Fibroblast of lung (primary cell): ENCODE data around the gene RALY. TPM values are rescaled to one million over a fixed set of nuclear protein-coding genes. Genes with fewer than 3 reads are reported as not detected.
A peak's percentile ranks its signal among the peaks of the same experiment; 100 is the strongest.

Experiments
- DNase-seq, 2 donors: peaks; one replicate each; pipeline versions ENCODE4 v3.0.0 to v3.0.0-alpha.2; 2010; ENCODE audit warnings: low read depth in 2 of 2
- H2AFZ ChIP-seq: 2 replicates; pipeline ENCODE4 v1.5.1; 2012; ENCODE audit warnings: low read length, control low read depth, inconsistent platforms
- H3K27ac ChIP-seq: 2 replicates; pipeline ENCODE4 v1.5.1; 2011; ENCODE audit warnings: low read length, control low read depth; ENCODE audit not compliant: insufficient read depth
- H3K27me3 ChIP-seq: 2 replicates; pipeline ENCODE4 v1.5.1; 2011; ENCODE audit warnings: mild to moderate bottlenecking, low read length; ENCODE audit not compliant: control insufficient read depth, insufficient read depth
- H3K36me3 ChIP-seq: 2 replicates; pipeline ENCODE4 v1.5.1; 2011; ENCODE audit warnings: low read length; ENCODE audit not compliant: control insufficient read depth, insufficient read depth
- H3K4me1 ChIP-seq: 2 replicates; pipeline ENCODE4 v1.5.1; 2011; ENCODE audit warnings: low read length; ENCODE audit not compliant: control insufficient read depth, insufficient read depth; ENCODE audit errors: extremely low read depth
- H3K4me2 ChIP-seq: 2 replicates; pipeline ENCODE4 v1.5.1; 2011; ENCODE audit warnings: low read length, control low read depth; ENCODE audit not compliant: insufficient read depth; ENCODE audit errors: extremely low read depth
- H3K4me3 ChIP-seq, 4 experiments: fragments of 200-600 bp in 1 of 4; sonication (generic) in 1 of 4; replicated peaks in 1 of 4; 2 replicates each; pipeline ENCODE4 v1.5.1; 2011 to 2016; ENCODE audit warnings: low read length in 4 of 4, low read depth in 3 of 4, mild to moderate bottlenecking in 3 of 4, control low read depth in 2 of 4, inconsistent platforms in 1 of 4, mixed read lengths in 1 of 4; ENCODE audit not compliant: insufficient read depth in 1 of 4; ENCODE audit errors: control extremely low read depth in 1 of 4
- H3K79me2 ChIP-seq: 2 replicates; pipeline ENCODE4 v1.5.1; 2012; ENCODE audit warnings: mild to moderate bottlenecking, low read length, inconsistent platforms; ENCODE audit not compliant: control insufficient read depth, insufficient read depth
- H3K9ac ChIP-seq: 2 replicates; pipeline ENCODE4 v1.5.1; 2011; ENCODE audit warnings: mild to moderate bottlenecking, low read length, control low read depth; ENCODE audit not compliant: insufficient read depth
- H3K9me3 ChIP-seq: 2 replicates; pipeline ENCODE4 v1.5.1; 2012; ENCODE audit warnings: low read depth, low read length; ENCODE audit not compliant: control insufficient read depth, insufficient read depth
- H4K20me1 ChIP-seq: 2 replicates; pipeline ENCODE4 v1.5.1; 2011; ENCODE audit warnings: low read length; ENCODE audit not compliant: control insufficient read depth, insufficient read depth; ENCODE audit errors: extremely low read depth
- EZH2 ChIP-seq: IDR thresholded peaks from 2 replicates; pipeline ENCODE4 v1.5.1; 2012; ENCODE audit warnings: low read length, control low read depth, mild to moderate bottlenecking; ENCODE audit errors: missing control alignments
- polyA plus RNA-seq, 2 donors: library from polyadenylated mRNA; depleted of rRNA in 1 of 2; stranded (reverse) in 1 of 2; unstranded in 1 of 2; fragments of >200 nt; gene quantifications; 2 replicates each; pipeline ENCODE4 v1.2.1, GENCODE V29; 2011 to 2012; ENCODE audit warnings: missing spikeins in 1 of 2
- total RNA-seq: library from RNA; depleted of rRNA; stranded (reverse); fragments of >200 nt; gene quantifications from 2 replicates; pipeline ENCODE4 v1.2.1, GENCODE V29; 2014
- TF ChIP-seq, protein P1 (sequence below), 2 donors: IDR thresholded peaks in 1 of 2; conservative IDR thresholded peaks in 1 of 2; 1 replicate in 1 of 2; 2 replicates in 1 of 2; pipeline ENCODE4 v1.5.1; 2011 to 2012; ENCODE audit warnings: low read length in 2 of 2, control low read depth in 1 of 2, inconsistent platforms in 1 of 2, low read depth in 1 of 2, mild to moderate bottlenecking in 1 of 2

RALY gene
- total and polyA plus RNA-seq, 2 donors (not counting 1 experiment from before 2014, with no cell fraction given): 54.5 to 57.1 TPM

DNA sequence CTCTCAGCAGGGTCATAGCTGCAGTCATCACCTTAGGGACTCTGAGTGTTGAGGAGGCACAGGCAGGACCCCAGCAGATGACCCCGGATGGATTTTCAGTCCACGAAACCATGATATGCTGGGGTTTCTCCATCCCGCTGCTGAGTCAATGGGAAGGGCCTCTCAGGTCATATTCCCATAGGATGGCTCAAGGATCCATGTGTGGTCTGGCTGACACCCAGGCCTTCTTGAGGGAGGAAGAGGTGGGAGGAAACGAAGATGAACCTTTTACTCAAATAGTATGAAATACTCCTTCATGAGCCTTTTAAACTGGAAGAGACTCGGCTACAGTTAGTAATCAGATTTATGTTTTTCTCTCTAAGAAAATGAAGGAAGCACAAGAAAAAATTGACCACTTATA lies 10.3 kb upstream of the RALY start:
- H3K27me3 ChIP-seq: peaks cover 16% of the 10 kb centered on the region
- no peak overlapping the region for H3K4me2 ChIP-seq
- no peaks in the 10 kb centered on the region for H3K4me1 ChIP-seq
- H2AFZ ChIP-seq: no peak overlapping the region
- TF ChIP-seq, protein P1, sequence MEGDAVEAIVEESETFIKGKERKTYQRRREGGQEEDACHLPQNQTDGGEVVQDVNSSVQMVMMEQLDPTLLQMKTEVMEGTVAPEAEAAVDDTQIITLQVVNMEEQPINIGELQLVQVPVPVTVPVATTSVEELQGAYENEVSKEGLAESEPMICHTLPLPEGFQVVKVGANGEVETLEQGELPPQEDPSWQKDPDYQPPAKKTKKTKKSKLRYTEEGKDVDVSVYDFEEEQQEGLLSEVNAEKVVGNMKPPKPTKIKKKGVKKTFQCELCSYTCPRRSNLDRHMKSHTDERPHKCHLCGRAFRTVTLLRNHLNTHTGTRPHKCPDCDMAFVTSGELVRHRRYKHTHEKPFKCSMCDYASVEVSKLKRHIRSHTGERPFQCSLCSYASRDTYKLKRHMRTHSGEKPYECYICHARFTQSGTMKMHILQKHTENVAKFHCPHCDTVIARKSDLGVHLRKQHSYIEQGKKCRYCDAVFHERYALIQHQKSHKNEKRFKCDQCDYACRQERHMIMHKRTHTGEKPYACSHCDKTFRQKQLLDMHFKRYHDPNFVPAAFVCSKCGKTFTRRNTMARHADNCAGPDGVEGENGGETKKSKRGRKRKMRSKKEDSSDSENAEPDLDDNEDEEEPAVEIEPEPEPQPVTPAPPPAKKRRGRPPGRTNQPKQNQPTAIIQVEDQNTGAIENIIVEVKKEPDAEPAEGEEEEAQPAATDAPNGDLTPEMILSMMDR (conservative IDR thresholded peaks at IDR 0.05 in 1 of 2, IDR thresholded peaks at IDR 0.05 in 1 of 2; ENCODE audit: low read depth in 1 of 2, low read length in 2 of 2): no peak
- no peak for TF ChIP-seq EZH2
- H3K9ac ChIP-seq: no peak overlapping the region
- H4K20me1 ChIP-seq: no peaks in the 10 kb centered on the region
- peak in 1 of 2 donors; percentile 11 for DNase-seq
- H3K36me3 ChIP-seq: no peaks in the 10 kb centered on the region
- H3K27ac ChIP-seq: no peak overlapping the region
- no peak overlapping the region for H3K4me3 ChIP-seq
- no peaks in the 10 kb centered on the region for H3K9me3 ChIP-seq
- H3K79me2 ChIP-seq: no peaks in the 10 kb centered on the region

DNA sequence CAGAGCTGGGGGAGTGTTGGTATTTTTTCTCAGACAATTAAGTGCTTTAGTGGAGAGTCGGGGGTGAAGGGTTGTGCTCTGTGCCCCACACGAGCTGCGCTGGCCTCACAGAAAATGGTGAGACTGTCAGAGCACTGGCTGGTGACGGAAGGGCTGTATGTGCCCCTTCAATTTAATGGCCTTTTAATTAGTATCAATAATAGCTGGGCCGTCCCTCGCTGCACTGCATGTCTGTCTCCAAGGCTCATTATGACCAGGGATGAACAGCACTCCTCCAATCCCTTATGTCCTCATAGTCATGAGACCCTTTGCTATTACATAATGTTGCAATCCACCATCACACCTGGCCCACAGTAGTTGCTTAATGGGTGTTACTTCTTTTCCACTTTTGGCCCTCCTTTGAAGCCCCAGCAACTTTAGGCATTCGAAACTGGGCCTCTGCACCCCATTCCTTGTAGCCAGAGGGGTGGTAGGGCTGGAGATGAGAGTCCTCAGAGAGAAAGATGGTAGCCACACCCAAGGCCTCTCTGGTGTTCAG lies 9.5 kb upstream of the RALY start:
- no peak for TF ChIP-seq EZH2
- TF ChIP-seq, protein P1 (conservative IDR thresholded peaks at IDR 0.05 in 1 of 2, IDR thresholded peaks at IDR 0.05 in 1 of 2; ENCODE audit: low read depth in 1 of 2, low read length in 2 of 2): no peak
- no peaks in the 10 kb centered on the region for H4K20me1 ChIP-seq
- no peak overlapping the region for H3K27ac ChIP-seq

DNA sequence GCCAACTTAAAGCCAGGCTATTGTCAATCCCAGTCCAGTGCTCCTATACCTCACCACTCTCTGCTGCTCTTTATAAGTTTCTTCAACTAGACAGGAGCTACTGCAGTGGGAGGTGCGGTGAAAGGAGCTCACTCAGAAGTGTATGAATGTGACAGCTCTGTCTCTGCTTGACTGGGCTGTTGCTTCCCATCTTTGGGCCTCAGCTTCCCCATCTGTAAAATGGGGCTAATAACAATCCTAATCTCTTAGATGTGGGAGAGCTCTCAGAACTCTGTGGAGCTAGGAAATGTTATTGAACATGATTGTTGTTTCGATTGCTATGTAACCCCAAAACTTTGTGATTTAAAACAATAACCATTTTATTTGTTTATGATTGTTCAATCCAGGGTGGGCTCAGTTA lies 8.4 kb upstream of the RALY start:
- Histone ChIP-seq H3K9ac (no peak overlapping the region), H3K36me3 (no peaks in the 10 kb centered on the region), H4K20me1 (no peaks in the 10 kb centered on the region), H2AFZ (no peak overlapping the region), H3K27ac (no peak overlapping the region), H3K4me3 (no peak overlapping the region), H3K27me3 (peaks cover 12% of the 10 kb centered on the region), H3K79me2 (no peaks in the 10 kb centered on the region), H3K9me3 (no peaks in the 10 kb centered on the region), H3K4me2 (no peak overlapping the region), H3K4me1 (no peaks in the 10 kb centered on the region)
- no peak for DNase-seq
- TF ChIP-seq EZH2: no peak
- TF ChIP-seq, protein P1 (conservative IDR thresholded peaks at IDR 0.05 in 1 of 2, IDR thresholded peaks at IDR 0.05 in 1 of 2; ENCODE audit: low read depth in 1 of 2, low read length in 2 of 2): no peak

More for the DNA sequence above, 9.5 kb upstream of the RALY start:
- Histone ChIP-seq H3K27me3 (peaks cover 14% of the 10 kb centered on the region), H3K9me3 (no peaks in the 10 kb centered on the region), H3K4me1 (no peaks in the 10 kb centered on the region), H3K79me2 (no peaks in the 10 kb centered on the region), H3K36me3 (no peaks in the 10 kb centered on the region), H2AFZ (no peak overlapping the region), H3K4me3 (no peak overlapping the region), H3K4me2 (no peak overlapping the region), H3K9ac (no peak overlapping the region)
- no peak for DNase-seq
